ENCODE measurements around the gene NID1.

GRCh38 chr1:236066054-236066453 lies 1.2 kb upstream of the NID1 start:
- TF ChIP-seq EZH2 (IDR thresholded peaks at IDR 0.05; ENCODE audit: insufficient read depth, poor library complexity, severe bottlenecking) (no peak), EZH2phosphoT487 (IDR thresholded peaks at IDR 0.05; ENCODE audit: insufficient read depth, low read depth) (no peak)
